Skeletal muscle satellite cell (primary cell): ENCODE results near the gene NIPAL3.
"Not testable (repeated sequence)": the region's sequence is repeated elsewhere in the genome, so short reads cannot be mapped to it uniquely, and the experiment has no call there.

ENCODE experiments used
- H3K27me3 ChIP-seq: 2 replicates; pipeline ENCODE4 v1.7.0; 2013; ENCODE audit warnings: low read length; ENCODE audit not compliant: control insufficient read depth, insufficient read depth
- H3K36me3 ChIP-seq: 2 replicates; pipeline ENCODE4 v1.7.0; 2013; ENCODE audit warnings: mild to moderate bottlenecking, control low read depth, low read length; ENCODE audit not compliant: insufficient read depth
- H3K4me1 ChIP-seq: 2 replicates; pipeline ENCODE4 v1.7.0; 2013; ENCODE audit warnings: low read length; ENCODE audit not compliant: control insufficient read depth, insufficient read depth
- H3K4me2 ChIP-seq: 2 replicates; pipeline ENCODE4 v1.7.0; 2013; ENCODE audit warnings: mild to moderate bottlenecking, low read length
- H3K4me3 ChIP-seq: 2 replicates; pipeline ENCODE4 v1.7.0; 2013; ENCODE audit warnings: low read length
- H3K9ac ChIP-seq: 2 replicates; pipeline ENCODE4 v1.7.0; 2013; ENCODE audit warnings: mild to moderate bottlenecking, low read depth, low read length, moderate library complexity
- H3K9me3 ChIP-seq: replicated peaks from 2 replicates; pipeline ENCODE4 v1.7.0; 2013; ENCODE audit warnings: mild to moderate bottlenecking, control low read depth, low read length

Gene NIPAL3

GRCh38 chr1:24426744-24427544, 11.3 kb downstream of the NIPAL3 start:
- no peak overlapping the region for H3K4me3 ChIP-seq
- no peaks in the 10 kb centered on the region for H3K9me3 ChIP-seq
- H3K36me3 ChIP-seq: peaks cover 7% of the 10 kb centered on the region
- H3K4me2 ChIP-seq: no peak overlapping the region
- no peaks in the 10 kb centered on the region for H3K4me1 ChIP-seq
- H3K27me3 ChIP-seq: no peaks in the 10 kb centered on the region
- H3K9ac ChIP-seq: no peak overlapping the region

- Histone ChIP-seq H3K4me3 (no peak overlapping the region), H3K27me3 (no peaks in the 10 kb centered on the region), H3K36me3 (peaks cover 2% of the 10 kb centered on the region), H3K9me3 (no peaks in the 10 kb centered on the region), H3K9ac (no peak overlapping the region), H3K4me1 (no peaks in the 10 kb centered on the region), H3K4me2 (no peak overlapping the region)
These were observed 11.9 kb downstream of the NIPAL3 start for GRCh38 chr1:24427545-24427862.

GRCh38 chr1:24435782-24436365, 20.3 kb downstream of the NIPAL3 start:
- peaks cover 14% of the 10 kb centered on the region for H3K4me1 ChIP-seq
- H3K36me3 ChIP-seq: no peaks in the 10 kb centered on the region
- no peak overlapping the region for H3K4me3 ChIP-seq
- no peak overlapping the region for H3K4me2 ChIP-seq
- no peak overlapping the region for H3K9ac ChIP-seq
- H3K27me3 ChIP-seq: no peaks in the 10 kb centered on the region
- H3K9me3 ChIP-seq: no peaks in the 10 kb centered on the region

- Histone ChIP-seq H3K9ac (no peak overlapping the region), H3K9me3 (no peaks in the 10 kb centered on the region), H3K4me2 (no peak overlapping the region), H3K4me1 (peaks cover 16% of the 10 kb centered on the region), H3K4me3 (no peak overlapping the region), H3K36me3 (peaks cover 4% of the 10 kb centered on the region), H3K27me3 (no peaks in the 10 kb centered on the region)
These were observed 22.2 kb downstream of the NIPAL3 start for GRCh38 chr1:24437631-24438396.

GRCh38 chr1:24438423-24438901, 22.9 kb downstream of the NIPAL3 start:
- H3K9me3 ChIP-seq: no peaks in the 10 kb centered on the region
- H3K9ac ChIP-seq: no peak overlapping the region
- peaks cover 18% of the 10 kb centered on the region for H3K4me1 ChIP-seq
- no peak overlapping the region for H3K4me3 ChIP-seq
- H3K27me3 ChIP-seq: no peaks in the 10 kb centered on the region
- peak overlapping the region; percentile 32 for H3K4me2 ChIP-seq
- H3K36me3 ChIP-seq: peaks cover 4% of the 10 kb centered on the region

GRCh38 chr1:24440436-24440835, 24.8 kb downstream of the NIPAL3 start:
- peaks cover 4% of the 10 kb centered on the region for H3K36me3 ChIP-seq

GRCh38 chr1:24441480-24441879, 25.9 kb downstream of the NIPAL3 start:
- H3K4me1 ChIP-seq: peaks cover 18% of the 10 kb centered on the region
- H3K36me3 ChIP-seq: peaks cover 4% of the 10 kb centered on the region
- H3K27me3 ChIP-seq: no peaks in the 10 kb centered on the region
- H3K9ac ChIP-seq: no peak overlapping the region
- no peak overlapping the region for H3K4me3 ChIP-seq
- H3K9me3 ChIP-seq: no peaks in the 10 kb centered on the region
- no peak overlapping the region for H3K4me2 ChIP-seq

More at GRCh38 chr1:24440436-24440835, 24.8 kb downstream of the NIPAL3 start:
- H3K9me3 ChIP-seq: no peaks in the 10 kb centered on the region
- no peaks in the 10 kb centered on the region for H3K27me3 ChIP-seq
- H3K4me2 ChIP-seq: no peak overlapping the region
- H3K9ac ChIP-seq: no peak overlapping the region
- H3K4me1 ChIP-seq: peaks cover 18% of the 10 kb centered on the region
- H3K4me3 ChIP-seq: no peak overlapping the region

- Histone ChIP-seq H3K9me3 (no peaks in the 10 kb centered on the region), H3K27me3 (no peaks in the 10 kb centered on the region), H3K36me3 (peaks cover 9% of the 10 kb centered on the region), H3K4me2 (no peak overlapping the region), H3K4me1 (peaks cover 18% of the 10 kb centered on the region), H3K4me3 (no peak overlapping the region), H3K9ac (no peak overlapping the region)
These were observed 26.5 kb downstream of the NIPAL3 start for GRCh38 chr1:24441996-24442668.

- Histone ChIP-seq H3K4me3 (no peak overlapping the region), H3K9me3 (no peaks in the 10 kb centered on the region), H3K27me3 (no peaks in the 10 kb centered on the region), H3K4me1 (peaks cover 14% of the 10 kb centered on the region), H3K9ac (no peak overlapping the region), H3K36me3 (peaks cover 9% of the 10 kb centered on the region), H3K4me2 (no peak overlapping the region)
These were observed 27.2 kb downstream of the NIPAL3 start for GRCh38 chr1:24442764-24443163.

- Histone ChIP-seq H3K4me3 (no peak overlapping the region), H3K9me3 (no peaks in the 10 kb centered on the region), H3K27me3 (no peaks in the 10 kb centered on the region), H3K36me3 (peaks cover 9% of the 10 kb centered on the region), H3K4me1 (peaks cover 10% of the 10 kb centered on the region), H3K9ac (no peak overlapping the region), H3K4me2 (no peak overlapping the region)
These were observed 27.6 kb downstream of the NIPAL3 start for GRCh38 chr1:24443241-24443656.

GRCh38 chr1:24446446-24446845, 30.8 kb downstream of the NIPAL3 start:
- not testable (repeated sequence) for H3K9me3 ChIP-seq, H3K4me1 ChIP-seq, H3K9ac ChIP-seq, H3K27me3 ChIP-seq, H3K4me3 ChIP-seq, H3K4me2 ChIP-seq
- peaks cover 19% of the 10 kb centered on the region for H3K36me3 ChIP-seq
